G401 (cell line): ENCODE measurements around the gene PPP3CA. TPM values are rescaled to one million over a fixed set of nuclear protein-coding genes. Genes with fewer than 3 reads are reported as not detected.

ENCODE experiments used
- DNase-seq: peaks from one replicate; pipeline ENCODE4 v3.0.0-alpha.2; 2015; ENCODE audit warnings: low spot score
- in situ Hi-C: cut with HindIII; loops from 2 replicates; pipeline ENCODE4 v1.10.0; 2016; ENCODE audit warnings: low sequenced_read_pairs, mixed read lengths
- total RNA-seq: library from RNA; depleted of rRNA; stranded (reverse); fragments of >200 nt; shearing (Covaris generic); gene quantifications from 2 replicates; pipeline ENCODE4 v1.2.3, GENCODE V29; 2014

Gene PPP3CA
- total RNA-seq, 1 experiment from 2014 or later: 0.75 TPM

- in situ Hi-C loops: no loop called here
- DNase-seq: no peak
These were observed 12.3 kb downstream of the PPP3CA start for GRCh38 chr4:101334963-101335572.

- DNase-seq: no peak
- in situ Hi-C loops: no loop called here
These were observed 14.9 kb downstream of the PPP3CA start for GRCh38 chr4:101332424-101332823.

GRCh38 chr4:101331017-101331416, 16.3 kb downstream of the PPP3CA start:
- in situ Hi-C loops: no loop called here

GRCh38 chr4:101329592-101329991, 17.7 kb downstream of the PPP3CA start:
- in situ Hi-C loops: no loop called here
- DNase-seq: no peak

More at GRCh38 chr4:101331017-101331416, 16.3 kb downstream of the PPP3CA start:
- no peak for DNase-seq

GRCh38 chr4:101328063-101328602, 19.2 kb downstream of the PPP3CA start:
- DNase-seq: no peak
- in situ Hi-C loops: no loop called here

GRCh38 chr4:101326576-101326975, 20.8 kb downstream of the PPP3CA start:
- in situ Hi-C loops: no loop called here
- DNase-seq: no peak

GRCh38 chr4:101322743-101323142, 24.6 kb downstream of the PPP3CA start:
- no peak for DNase-seq
- in situ Hi-C loops: no loop called here

GRCh38 chr4:101321481-101322042, 25.8 kb downstream of the PPP3CA start:
- in situ Hi-C loops: no loop called here
- peak; percentile 70 for DNase-seq

- in situ Hi-C loops: no loop called here
- no peak for DNase-seq
These were observed 31.5 kb downstream of the PPP3CA start for GRCh38 chr4:101315786-101316185.

- in situ Hi-C loops: no loop called here
- no peak for DNase-seq
These were observed 32.3 kb downstream of the PPP3CA start for GRCh38 chr4:101315041-101315440.

GRCh38 chr4:101309925-101310324, 37.4 kb downstream of the PPP3CA start:
- in situ Hi-C loops: no loop called here
- no peak for DNase-seq

GRCh38 chr4:101307899-101308298, 39.4 kb downstream of the PPP3CA start:
- in situ Hi-C loops: no loop called here
- DNase-seq: no peak

GRCh38 chr4:101306764-101307615, 40.3 kb downstream of the PPP3CA start:
- DNase-seq: peak; percentile 80
- in situ Hi-C loops: no loop called here

- DNase-seq: peak; percentile 27
These were observed 41.1 kb downstream of the PPP3CA start for GRCh38 chr4:101306225-101306624.

GRCh38 chr4:101304916-101305315, 42.4 kb downstream of the PPP3CA start:
- peak; percentile 38 for DNase-seq
- in situ Hi-C loops: no loop called here

More at GRCh38 chr4:101306225-101306624, 41.1 kb downstream of the PPP3CA start:
- in situ Hi-C loops: no loop called here

- in situ Hi-C loops: no loop called here
- DNase-seq: no peak
These were observed 47.3 kb downstream of the PPP3CA start for GRCh38 chr4:101299899-101300540.

- in situ Hi-C loops: no loop called here
- DNase-seq: no peak
These were observed 48.3 kb downstream of the PPP3CA start for GRCh38 chr4:101299021-101299420.

- in situ Hi-C loops: no loop called here
- no peak for DNase-seq
These were observed 51.6 kb downstream of the PPP3CA start for GRCh38 chr4:101295691-101296090.

GRCh38 chr4:101294597-101294996, 52.7 kb downstream of the PPP3CA start:
- in situ Hi-C loops: no loop called here

GRCh38 chr4:101292901-101293300, 54.4 kb downstream of the PPP3CA start:
- in situ Hi-C loops: no loop called here
- no peak for DNase-seq

More at GRCh38 chr4:101294597-101294996, 52.7 kb downstream of the PPP3CA start:
- DNase-seq: no peak
